ENCODE data around the gene SPAG17.

DNA sequence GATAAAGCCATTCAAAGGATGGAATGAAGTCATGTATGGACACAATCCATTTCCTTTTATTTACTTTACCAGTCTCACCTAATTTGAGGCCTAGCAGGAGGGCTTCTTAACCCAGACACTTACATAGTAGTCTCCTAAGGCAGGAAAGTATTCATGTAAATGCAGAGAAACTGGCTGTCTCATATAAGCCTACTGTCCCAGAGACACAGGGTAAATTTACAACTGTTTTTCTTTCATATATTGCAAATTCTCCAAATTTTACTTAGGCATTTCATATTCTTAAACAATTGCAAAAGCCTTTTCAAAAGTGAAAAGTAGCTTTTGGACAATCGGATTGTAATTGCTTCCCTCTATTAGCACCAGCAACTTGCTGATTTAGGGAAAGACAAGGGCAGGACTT, 29.9 kb downstream of the SPAG17 start:
- no peak for TF ChIP-seq CTCF (IDR thresholded peaks at IDR 0.05)
- no peak for TF ChIP-seq POLR2A (IDR thresholded peaks at IDR 0.05)
